ENCODE results near the gene AMDHD1. TPM values are rescaled to one million over a fixed set of nuclear protein-coding genes. Genes with fewer than 3 reads are reported as not detected.

The AMDHD1 gene
- total RNA-seq, 1 donor from 2014 or later: 2.2 TPM

DNA sequence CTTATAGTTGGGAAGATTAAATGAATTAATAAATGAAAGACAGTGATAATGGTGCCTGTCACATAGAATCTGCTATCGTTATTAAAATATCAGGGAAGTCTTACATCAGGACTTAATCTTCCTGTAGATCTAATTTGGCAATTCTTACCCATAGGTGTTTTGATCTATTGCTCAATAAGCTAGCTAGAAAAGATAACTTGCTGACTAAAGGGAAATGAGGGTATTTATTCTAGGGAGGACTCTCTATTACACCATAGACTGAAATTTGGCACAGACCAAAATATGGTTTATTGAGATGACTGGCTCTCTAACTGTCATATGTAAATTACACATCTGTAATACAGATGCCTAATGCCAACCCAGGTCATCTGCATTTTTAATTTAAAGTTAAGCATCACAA is 41.6 kb downstream of the AMDHD1 start:
- TF ChIP-seq EZH2 (IDR thresholded peaks at IDR 0.05): no peak
- TF ChIP-seq, protein P1, sequence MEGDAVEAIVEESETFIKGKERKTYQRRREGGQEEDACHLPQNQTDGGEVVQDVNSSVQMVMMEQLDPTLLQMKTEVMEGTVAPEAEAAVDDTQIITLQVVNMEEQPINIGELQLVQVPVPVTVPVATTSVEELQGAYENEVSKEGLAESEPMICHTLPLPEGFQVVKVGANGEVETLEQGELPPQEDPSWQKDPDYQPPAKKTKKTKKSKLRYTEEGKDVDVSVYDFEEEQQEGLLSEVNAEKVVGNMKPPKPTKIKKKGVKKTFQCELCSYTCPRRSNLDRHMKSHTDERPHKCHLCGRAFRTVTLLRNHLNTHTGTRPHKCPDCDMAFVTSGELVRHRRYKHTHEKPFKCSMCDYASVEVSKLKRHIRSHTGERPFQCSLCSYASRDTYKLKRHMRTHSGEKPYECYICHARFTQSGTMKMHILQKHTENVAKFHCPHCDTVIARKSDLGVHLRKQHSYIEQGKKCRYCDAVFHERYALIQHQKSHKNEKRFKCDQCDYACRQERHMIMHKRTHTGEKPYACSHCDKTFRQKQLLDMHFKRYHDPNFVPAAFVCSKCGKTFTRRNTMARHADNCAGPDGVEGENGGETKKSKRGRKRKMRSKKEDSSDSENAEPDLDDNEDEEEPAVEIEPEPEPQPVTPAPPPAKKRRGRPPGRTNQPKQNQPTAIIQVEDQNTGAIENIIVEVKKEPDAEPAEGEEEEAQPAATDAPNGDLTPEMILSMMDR (IDR thresholded peaks at IDR 0.05): no peak
- no peak for TF ChIP-seq EZH2phosphoT487 (IDR thresholded peaks at IDR 0.05)
- no peak for DNase-seq (ENCODE audit: low spot score)
- Histone ChIP-seq H4K20me1 (ENCODE audit: low read depth) (no peaks in the 10 kb centered on the region), H3K9ac (no peak overlapping the region), H3K4me1 (peaks cover 13% of the 10 kb centered on the region), H3K4me2 (no peak overlapping the region), H3K9me3 (ENCODE audit: low read depth) (no peaks in the 10 kb centered on the region), H3F3A (ENCODE audit: low read depth) (no peaks in the 10 kb centered on the region), H3K79me2 (ENCODE audit: low read depth) (no peaks in the 10 kb centered on the region), H2AFZ (replicated peaks) (no peak overlapping the region), H3K36me3 (no peaks in the 10 kb centered on the region), H3K27ac (no peak overlapping the region), H3K4me3 (no peak overlapping the region), H3K27me3 (no peaks in the 10 kb centered on the region)
- H3K27me3 Mint-ChIP-seq (ENCODE audit: insufficient read depth, low read depth): peaks cover 5% of the 10 kb centered on the region
- no peaks in the 10 kb centered on the region for H3K9me3 Mint-ChIP-seq
- peaks cover 24% of the 10 kb centered on the region for H3K4me1 Mint-ChIP-seq
- no peak overlapping the region for H3K4me3 Mint-ChIP-seq
- no peak overlapping the region for H3K27ac Mint-ChIP-seq
- H3K36me3 Mint-ChIP-seq: no peaks in the 10 kb centered on the region

DNA sequence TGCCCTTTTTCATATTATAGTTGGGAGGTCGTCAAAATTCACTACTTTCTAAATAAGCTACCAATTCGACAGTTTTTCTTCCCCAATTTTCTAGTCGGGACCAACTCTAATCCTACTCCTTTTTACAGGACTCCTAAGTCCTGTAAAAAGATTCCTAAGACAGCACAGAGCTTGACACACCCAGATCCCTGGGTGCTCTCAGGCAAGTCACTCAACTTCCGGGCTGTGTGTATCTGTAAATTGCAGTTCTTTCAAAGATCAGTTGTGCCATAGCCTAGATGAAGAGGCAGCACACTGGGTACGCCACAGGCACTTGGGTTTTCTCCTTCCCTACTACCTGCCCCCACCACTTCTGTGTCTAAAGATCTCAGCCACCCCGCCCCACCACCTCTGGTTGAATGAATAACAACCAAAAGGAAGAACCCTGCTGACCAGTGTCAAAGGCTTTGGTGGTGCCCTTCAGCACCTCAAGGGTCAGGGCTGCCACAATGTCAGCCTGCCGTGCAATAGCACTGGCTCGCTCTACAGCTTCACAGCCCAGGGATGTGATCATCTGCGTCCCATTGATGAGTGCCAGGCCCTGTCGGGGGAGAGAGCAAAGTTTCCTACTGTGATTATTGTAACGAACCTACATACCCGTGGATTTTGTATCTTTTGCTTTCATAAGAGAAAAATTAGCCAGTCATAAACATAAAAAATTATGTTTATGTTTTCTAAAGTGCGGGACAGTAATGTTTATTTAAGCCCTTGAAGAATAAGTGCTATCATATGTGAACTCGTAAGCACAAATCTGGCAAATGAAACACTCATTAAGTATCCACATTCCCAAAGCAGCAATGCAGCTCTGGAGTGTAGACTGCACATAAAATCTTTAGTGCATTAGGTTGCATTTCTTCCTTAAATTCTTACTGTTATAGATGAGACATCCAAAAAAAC is 43.8 kb downstream of the AMDHD1 start:
- Histone ChIP-seq H3K36me3 (no peaks in the 10 kb centered on the region), H3K79me2 (ENCODE audit: low read depth) (no peaks in the 10 kb centered on the region), H3F3A (ENCODE audit: low read depth) (no peaks in the 10 kb centered on the region), H3K27me3 (no peaks in the 10 kb centered on the region), H4K20me1 (ENCODE audit: low read depth) (no peaks in the 10 kb centered on the region), H2AFZ (replicated peaks) (no peak overlapping the region), H3K9me3 (ENCODE audit: low read depth) (no peaks in the 10 kb centered on the region), H3K27ac (no peak overlapping the region), H3K4me3 (no peak overlapping the region), H3K9ac (no peak overlapping the region), H3K4me1 (peaks cover 19% of the 10 kb centered on the region), H3K4me2 (peak overlapping the region; percentile 29)
- Mint-ChIP-seq H3K9me3 (no peaks in the 10 kb centered on the region), H3K4me3 (no peak overlapping the region), H3K4me1 (peaks cover 24% of the 10 kb centered on the region), H3K27me3 (ENCODE audit: insufficient read depth, low read depth) (peaks cover 5% of the 10 kb centered on the region), H3K36me3 (no peaks in the 10 kb centered on the region), H3K27ac (no peak overlapping the region)
- no peak for DNase-seq (ENCODE audit: low spot score)
- TF ChIP-seq, protein P1 (IDR thresholded peaks at IDR 0.05): no peak
- no peak for TF ChIP-seq EZH2phosphoT487 (IDR thresholded peaks at IDR 0.05)
- no peak for TF ChIP-seq EZH2 (IDR thresholded peaks at IDR 0.05)

DNA sequence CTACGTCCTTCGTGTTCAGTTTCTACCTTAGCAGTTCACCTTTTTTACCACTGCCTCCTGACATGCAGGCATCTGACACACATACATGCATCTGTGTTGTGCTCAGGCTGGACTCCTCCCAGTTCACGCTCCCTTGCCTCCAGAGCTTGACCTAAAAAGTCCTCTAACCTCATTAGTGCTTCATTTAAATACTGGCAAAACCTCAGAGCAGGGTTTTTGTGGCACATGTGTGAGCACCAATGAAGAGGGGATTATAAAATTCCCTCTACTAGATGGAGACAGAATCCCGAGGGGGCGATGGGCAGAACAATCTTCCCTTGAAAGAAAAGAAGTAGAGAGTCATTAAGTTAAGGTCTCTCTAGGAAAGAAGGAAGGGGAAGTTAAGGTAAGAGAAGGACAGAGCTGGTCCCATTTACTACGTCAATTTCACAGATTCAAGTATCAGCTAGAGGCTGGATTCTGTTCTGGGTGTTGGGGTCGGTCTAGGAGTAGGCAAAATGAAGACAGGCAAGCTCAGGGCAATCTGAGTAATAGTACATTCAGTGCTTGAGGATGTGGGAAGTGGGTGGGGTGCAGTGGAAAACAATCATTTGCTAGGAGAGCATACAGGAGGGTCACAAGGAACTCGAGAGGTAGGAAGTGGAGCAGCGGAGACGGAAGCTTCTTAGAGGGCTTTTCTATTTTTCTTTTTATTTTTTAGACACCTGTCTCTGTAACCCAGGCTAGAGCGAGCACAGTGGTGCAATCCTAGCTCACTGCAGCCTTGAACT is 45.6 kb downstream of the AMDHD1 start:
- no peak for DNase-seq (ENCODE audit: low spot score)
- Histone ChIP-seq H3K9ac (no peak overlapping the region), H3K36me3 (no peaks in the 10 kb centered on the region), H3K9me3 (ENCODE audit: low read depth) (no peaks in the 10 kb centered on the region), H2AFZ (replicated peaks) (no peak overlapping the region), H3K4me2 (no peak overlapping the region), H3K27ac (no peak overlapping the region), H3K79me2 (ENCODE audit: low read depth) (no peaks in the 10 kb centered on the region), H3F3A (ENCODE audit: low read depth) (no peaks in the 10 kb centered on the region), H4K20me1 (ENCODE audit: low read depth) (no peaks in the 10 kb centered on the region), H3K4me1 (peaks cover 19% of the 10 kb centered on the region), H3K27me3 (no peaks in the 10 kb centered on the region), H3K4me3 (no peak overlapping the region)
- Mint-ChIP-seq H3K27ac (no peak overlapping the region), H3K36me3 (no peaks in the 10 kb centered on the region), H3K27me3 (ENCODE audit: insufficient read depth, low read depth) (peaks cover 5% of the 10 kb centered on the region), H3K4me3 (no peak overlapping the region), H3K9me3 (no peaks in the 10 kb centered on the region), H3K4me1 (peaks cover 24% of the 10 kb centered on the region)
- no peak for TF ChIP-seq EZH2 (IDR thresholded peaks at IDR 0.05)
- no peak for TF ChIP-seq EZH2phosphoT487 (IDR thresholded peaks at IDR 0.05)
- TF ChIP-seq, protein P1 (IDR thresholded peaks at IDR 0.05): no peak

Data from neural progenitor cell (in vitro differentiated cells).